H9 (cell line): ENCODE results near the gene SULF2. TPM values are rescaled to one million over a fixed set of nuclear protein-coding genes. Genes with fewer than 3 reads are reported as not detected.

Source experiments
- DNase-seq: peaks from one replicate; pipeline ENCODE4 v3.0.0-alpha.2; 2017
- H2AFZ ChIP-seq: one replicate; pipeline ENCODE4 v1.6.1; 2013; ENCODE audit warnings: mild to moderate bottlenecking, low read length, control low read depth, moderate library complexity
- H2AK5ac ChIP-seq: 2 replicates; pipeline ENCODE4 v1.6.1; 2013; ENCODE audit warnings: low read length, control low read depth, mixed read lengths; ENCODE audit not compliant: insufficient read length
- H2BK120ac ChIP-seq: one replicate; pipeline ENCODE4 v1.6.1; 2013; ENCODE audit warnings: low read depth, mild to moderate bottlenecking, low read length, control low read depth, inconsistent platforms; ENCODE audit not compliant: poor library complexity, severe bottlenecking
- H2BK12ac ChIP-seq: 2 replicates; pipeline ENCODE4 v1.6.1; 2013; ENCODE audit warnings: low read length, control low read depth, mixed read lengths, low read depth; ENCODE audit not compliant: insufficient read length
- H2BK15ac ChIP-seq: 2 replicates; pipeline ENCODE4 v1.6.1; 2013; ENCODE audit warnings: low read depth, low read length, control low read depth
- H2BK20ac ChIP-seq: one replicate; pipeline ENCODE4 v1.6.1; 2013; ENCODE audit warnings: low read depth, mild to moderate bottlenecking, low read length, control low read depth, inconsistent platforms; ENCODE audit not compliant: poor library complexity, severe bottlenecking
- H2BK5ac ChIP-seq: 2 replicates; pipeline ENCODE4 v1.6.1; 2013; ENCODE audit warnings: low read length, control low read depth, mixed read lengths; ENCODE audit not compliant: insufficient read length
- H3K14ac ChIP-seq: 2 replicates; pipeline ENCODE4 v1.6.1; 2013; ENCODE audit warnings: low read length, control low read depth; ENCODE audit not compliant: insufficient read depth
- H3K18ac ChIP-seq: 2 replicates; pipeline ENCODE4 v1.6.1; 2013; ENCODE audit warnings: low read depth, mild to moderate bottlenecking, mixed read lengths, low read length, control low read depth; ENCODE audit not compliant: insufficient read length
- H3K23ac ChIP-seq: 2 replicates; pipeline ENCODE4 v1.6.1; 2013; ENCODE audit warnings: low read length, control low read depth, mixed read lengths, low read depth; ENCODE audit not compliant: insufficient read length
- H3K23me2 ChIP-seq: 2 replicates; pipeline ENCODE4 v1.6.1; 2013; ENCODE audit warnings: low read depth, mild to moderate bottlenecking, mixed read lengths, low read length, control low read depth; ENCODE audit not compliant: insufficient read length, poor library complexity, severe bottlenecking
- H3K27ac ChIP-seq: 2 replicates; pipeline ENCODE4 v1.5.1; 2013; ENCODE audit warnings: low read length, control low read depth, mixed read lengths, low read depth; ENCODE audit not compliant: insufficient read length
- H3K27me3 ChIP-seq: 2 replicates; pipeline ENCODE4 v1.6.1; 2013; ENCODE audit warnings: low read length, control low read depth, inconsistent platforms; ENCODE audit not compliant: insufficient read depth
- H3K4ac ChIP-seq: 2 replicates; pipeline ENCODE4 v1.6.1; 2013; ENCODE audit warnings: low read depth, mild to moderate bottlenecking, control low read depth, inconsistent platforms, low read length, moderate library complexity
- H3K4me1 ChIP-seq: 2 replicates; pipeline ENCODE4 v1.6.1; 2013; ENCODE audit warnings: low read length, control low read depth, inconsistent platforms; ENCODE audit not compliant: insufficient read depth
- H3K4me2 ChIP-seq: 2 replicates; pipeline ENCODE4 v1.6.1; 2013; ENCODE audit warnings: low read length, control low read depth, mixed read lengths; ENCODE audit not compliant: insufficient read length, insufficient read depth
- H3K56ac ChIP-seq: 2 replicates; pipeline ENCODE4 v1.6.1; 2013; ENCODE audit warnings: low read depth, mild to moderate bottlenecking, mixed read lengths, low read length, control low read depth; ENCODE audit not compliant: insufficient read length
- H3K79me1 ChIP-seq: 2 replicates; pipeline ENCODE4 v1.6.1; 2013; ENCODE audit warnings: low read depth, mild to moderate bottlenecking, moderate library complexity, low read length, control low read depth, inconsistent platforms; ENCODE audit not compliant: insufficient read depth, poor library complexity, severe bottlenecking
- H3K79me2 ChIP-seq: 2 replicates; pipeline ENCODE4 v1.6.1; 2013; ENCODE audit warnings: low read length, control low read depth, inconsistent platforms; ENCODE audit not compliant: insufficient read depth
- H3K9ac ChIP-seq: 2 replicates; pipeline ENCODE4 v1.6.1; 2013; ENCODE audit warnings: low read length, control low read depth, mixed read lengths; ENCODE audit not compliant: insufficient read length; ENCODE audit errors: extremely low read depth
- H3K9me3 ChIP-seq: one replicate; pipeline ENCODE4 v1.6.1; 2013; ENCODE audit warnings: low read depth, low read length, inconsistent platforms; ENCODE audit not compliant: control insufficient read depth
- H3T11ph ChIP-seq: one replicate; pipeline ENCODE4 v1.6.1; 2013; ENCODE audit warnings: mild to moderate bottlenecking, low read length, control low read depth, inconsistent platforms
- H4K20me1 ChIP-seq: one replicate; pipeline ENCODE4 v1.6.1; 2013; ENCODE audit not compliant: control insufficient read depth, insufficient read length, insufficient read depth
- H4K5ac ChIP-seq: 2 replicates; pipeline ENCODE4 v1.6.1; 2013; ENCODE audit warnings: low read depth, mild to moderate bottlenecking, mixed read lengths, low read length, control low read depth; ENCODE audit not compliant: insufficient read length
- H4K8ac ChIP-seq: replicated peaks from 2 replicates; pipeline ENCODE4 v1.6.1; 2013; ENCODE audit warnings: low read length, control low read depth, mixed read lengths, low read depth; ENCODE audit not compliant: insufficient read length
- H4K91ac ChIP-seq: 2 replicates; pipeline ENCODE4 v1.6.1; 2013; ENCODE audit warnings: low read depth, mild to moderate bottlenecking, moderate library complexity, mixed read lengths, low read length, control low read depth; ENCODE audit not compliant: insufficient read length
- H3K27ac Mint-ChIP-seq, 3 experiments: 2 replicates in 2 of 3; 3 replicates in 1 of 3; pipeline ENCODE4 v1.8.0; 2020 to 2021; ENCODE audit warnings: mixed read lengths in 3 of 3, mild to moderate bottlenecking in 1 of 3, moderate library complexity in 1 of 3
- H3K27me3 Mint-ChIP-seq: 2 replicates; pipeline ENCODE4 v1.8.0; 2021; ENCODE audit warnings: low read depth, mild to moderate bottlenecking, moderate library complexity, mixed read lengths
- H3K36me3 Mint-ChIP-seq, 3 experiments: 2 replicates in 2 of 3; 3 replicates in 1 of 3; pipeline ENCODE4 v1.8.0; 2020 to 2021; ENCODE audit warnings: low read depth in 3 of 3, mixed read lengths in 3 of 3; ENCODE audit not compliant: insufficient read depth in 1 of 3
- H3K4me1 Mint-ChIP-seq, 2 experiments: 2 replicates each; pipeline ENCODE4 v1.8.0; 2020; ENCODE audit warnings: mixed read lengths in 2 of 2
- H3K4me3 Mint-ChIP-seq, 2 experiments: 2 replicates in 1 of 2; 3 replicates in 1 of 2; pipeline ENCODE4 v1.8.0; 2020 to 2021; ENCODE audit warnings: mild to moderate bottlenecking in 2 of 2, mixed read lengths in 2 of 2, moderate library complexity in 1 of 2
- H3K9me3 Mint-ChIP-seq, 2 experiments: 2 replicates in 1 of 2; 3 replicates in 1 of 2; pipeline ENCODE4 v1.8.0; 2020; ENCODE audit warnings: mild to moderate bottlenecking in 2 of 2, mixed read lengths in 2 of 2, moderate library complexity in 1 of 2
- CTCF ChIP-seq: fragments of 200-600 bp; sonication (generic); conservative IDR thresholded peaks from 3 replicates; pipeline ENCODE4 v1.8.0; 2021; ENCODE audit warnings: antibody characterized with exemption, mild to moderate bottlenecking
- WGBS: extraction: QIAGEN DNeasy Blood & Tissue Kit; methylation state at CpG from one replicate; pipeline ENCODE4 v1.1.7; 2013; ENCODE audit warnings: missing lambda C conversion rate, low lambda C conversion rate, mixed read lengths; ENCODE audit not compliant: insufficient read length; ENCODE audit errors: extremely low coverage; 5-methylcytosine and 5-hydroxymethylcytosine counted together
- total RNA-seq: library from RNA; stranded (reverse); gene quantifications from 2 replicates; pipeline ENCODE4 v1.2.1, GENCODE V29; 2021

SULF2 gene
- total RNA-seq, 1 experiment from 2014 or later, result 31.2 TPM

DNA sequence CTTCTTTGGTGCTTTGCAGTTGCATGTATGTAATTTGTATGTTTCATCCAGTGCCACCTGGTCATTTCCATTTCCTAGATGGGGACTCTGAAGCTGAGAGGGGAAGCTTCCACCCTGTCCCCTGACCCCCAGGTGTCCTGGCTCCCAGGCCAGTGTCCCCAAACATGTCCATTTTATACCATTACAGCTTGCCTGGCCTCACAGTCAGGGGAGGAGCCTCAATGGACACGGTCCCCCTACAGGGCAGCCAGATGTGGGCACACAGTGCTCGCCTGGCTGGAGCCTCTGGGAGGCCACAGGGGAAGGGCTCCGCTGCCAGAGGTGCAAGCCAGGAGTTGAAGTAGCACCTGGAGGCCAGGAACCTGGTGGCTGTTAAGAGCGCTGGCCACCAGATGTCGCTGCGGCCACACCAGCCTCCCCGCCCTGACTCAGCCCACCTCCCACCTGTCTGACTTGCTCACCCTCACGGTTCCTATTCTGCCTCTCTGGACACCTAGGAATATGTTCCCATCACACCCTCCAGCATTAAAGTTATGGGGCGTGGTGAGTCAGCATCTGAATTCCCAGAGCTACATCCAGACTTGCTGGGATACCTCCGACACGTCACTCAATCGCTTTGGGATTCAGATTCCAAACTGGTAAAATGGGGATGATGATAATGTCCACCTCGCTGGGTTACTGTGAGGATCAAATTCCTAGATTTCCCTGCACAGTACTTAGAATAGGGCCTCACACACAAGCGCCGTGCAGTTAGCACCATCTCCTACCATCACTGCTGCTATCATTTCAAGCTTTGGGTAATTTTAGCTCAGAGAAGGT is 107.4 kb downstream of the SULF2 start:
- Histone ChIP-seq H2BK5ac (no peak overlapping the region), H3K4ac (no peak overlapping the region), H3T11ph (no peak overlapping the region), H3K23ac (no peak overlapping the region), H3K18ac (no peak overlapping the region), H3K9ac (no peak overlapping the region), H4K20me1 (no peaks in the 10 kb centered on the region), H3K14ac (no peak overlapping the region), H2AFZ (no peak overlapping the region), H3K4me2 (no peak overlapping the region), H3K23me2 (no peaks in the 10 kb centered on the region), H3K27ac (no peak overlapping the region), H3K79me2 (no peaks in the 10 kb centered on the region), H3K27me3 (no peaks in the 10 kb centered on the region), H4K8ac (no peak overlapping the region), H3K79me1 (no peaks in the 10 kb centered on the region), H2BK12ac (no peak overlapping the region), H3K9me3 (no peaks in the 10 kb centered on the region), H2BK15ac (no peak overlapping the region), H4K91ac (no peak overlapping the region), H2BK20ac (no peak overlapping the region), H2AK5ac (no peak overlapping the region), H4K5ac (no peak overlapping the region), H2BK120ac (no peak overlapping the region), H3K4me1 (no peaks in the 10 kb centered on the region), H3K56ac (no peak overlapping the region)
- WGBS, result no CpG with 5 or more reads among the region's 15 CpGs
- peaks cover 4 to 17% of the 10 kb centered on the region in 2 experiments for H3K4me1 Mint-ChIP-seq
- peak; percentile 88 for DNase-seq
- no peaks in the 10 kb centered on the region; the same call in 1 of the 2 replicates for H3K27me3 Mint-ChIP-seq
- TF ChIP-seq CTCF, result peak; percentile 97
- peaks cover 0 to 4% (median 0%) of the 10 kb centered on the region in 3 experiments; a peak in 2 of 7 replicates for H3K36me3 Mint-ChIP-seq
- H3K4me3 Mint-ChIP-seq, result no peak overlapping the region
- no peaks in the 10 kb centered on the region for H3K9me3 Mint-ChIP-seq
- no peak overlapping the region for H3K27ac Mint-ChIP-seq
